ENCODE measurements around the gene SSNA1.

The SSNA1 gene

DNA sequence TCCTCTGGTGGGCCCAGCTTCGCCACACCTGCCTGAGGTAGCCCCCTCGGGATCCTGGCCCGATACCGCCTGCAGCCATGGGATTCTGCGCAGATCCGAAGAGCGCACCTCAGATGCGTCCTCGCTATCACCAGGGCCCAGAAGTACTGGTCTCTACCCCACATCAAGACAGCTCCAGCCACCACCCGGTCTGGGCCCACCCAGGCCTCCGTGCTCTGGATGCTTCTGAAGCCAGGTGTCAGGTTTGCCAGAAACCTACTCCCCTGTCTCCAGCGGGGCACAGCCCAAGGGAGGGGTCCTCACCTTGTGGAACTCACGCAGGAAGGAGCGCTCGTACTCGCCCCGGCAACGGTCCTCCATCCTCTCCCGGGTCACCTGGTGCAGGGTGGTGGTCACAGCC lies 2.6 kb upstream of the SSNA1 start:
- no peak for DNase-seq

DNA sequence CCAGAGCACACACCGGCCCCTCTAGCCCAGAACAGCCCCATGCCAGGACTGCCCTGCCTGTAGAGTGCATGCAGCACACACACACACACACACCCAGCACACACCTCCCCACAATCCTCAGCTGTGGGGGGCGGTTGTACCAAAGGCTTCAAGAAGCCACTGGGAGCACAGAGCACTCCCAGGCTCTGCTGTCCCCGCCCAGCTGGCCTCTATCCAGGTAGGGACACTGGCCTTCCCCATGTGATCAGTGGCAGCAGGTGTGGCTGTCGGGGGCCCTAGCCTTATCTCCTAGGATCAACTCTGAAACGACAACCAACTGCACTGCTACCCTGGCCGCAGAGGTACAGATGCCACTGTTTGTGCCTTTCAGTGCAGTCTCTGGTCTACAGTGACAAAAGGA lies 2.1 kb upstream of the SSNA1 start:
- DNase-seq: no peak

DNA sequence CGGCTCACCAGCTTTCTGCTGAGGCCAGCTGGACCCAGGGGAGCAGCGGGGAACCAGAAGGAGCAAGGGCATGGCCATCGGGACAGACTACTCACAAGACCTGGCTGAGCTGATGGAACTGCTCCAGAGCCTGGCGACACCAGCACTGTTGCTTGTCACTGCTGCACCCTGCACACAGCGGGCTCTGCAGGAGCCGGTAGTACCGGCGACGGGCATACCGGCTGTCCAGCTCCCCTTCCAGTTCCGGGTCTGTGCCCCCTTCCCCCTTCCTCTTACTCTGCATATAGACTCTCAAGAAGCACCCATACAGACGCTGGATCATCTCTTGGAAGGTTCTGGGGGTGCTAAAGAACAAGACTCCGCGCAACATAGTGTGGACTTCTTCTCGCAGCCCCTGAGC lies 1.1 kb upstream of the SSNA1 start:
- no peak for DNase-seq

DNA sequence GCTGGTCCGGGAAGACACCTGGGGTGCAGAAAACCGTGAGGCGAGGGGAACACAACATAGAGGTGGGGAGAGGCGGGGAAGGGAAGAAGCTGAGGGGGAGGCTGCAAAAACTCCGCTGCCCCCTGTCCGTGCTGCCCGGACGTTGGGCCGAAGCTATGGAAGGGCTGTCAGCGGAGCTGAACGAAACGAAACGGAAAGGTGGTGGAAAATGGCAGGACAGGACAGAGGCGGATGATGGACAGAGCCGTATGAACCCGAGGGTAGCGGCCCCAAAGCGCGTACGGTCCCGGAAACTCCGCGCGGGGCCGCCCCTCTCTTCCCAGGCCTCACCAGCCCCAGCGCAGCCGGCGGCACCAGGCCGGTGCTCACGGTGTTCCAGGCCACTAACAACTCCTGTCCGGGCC lies 388 bp upstream of the SSNA1 start:
- DNase-seq: no peak

DNA sequence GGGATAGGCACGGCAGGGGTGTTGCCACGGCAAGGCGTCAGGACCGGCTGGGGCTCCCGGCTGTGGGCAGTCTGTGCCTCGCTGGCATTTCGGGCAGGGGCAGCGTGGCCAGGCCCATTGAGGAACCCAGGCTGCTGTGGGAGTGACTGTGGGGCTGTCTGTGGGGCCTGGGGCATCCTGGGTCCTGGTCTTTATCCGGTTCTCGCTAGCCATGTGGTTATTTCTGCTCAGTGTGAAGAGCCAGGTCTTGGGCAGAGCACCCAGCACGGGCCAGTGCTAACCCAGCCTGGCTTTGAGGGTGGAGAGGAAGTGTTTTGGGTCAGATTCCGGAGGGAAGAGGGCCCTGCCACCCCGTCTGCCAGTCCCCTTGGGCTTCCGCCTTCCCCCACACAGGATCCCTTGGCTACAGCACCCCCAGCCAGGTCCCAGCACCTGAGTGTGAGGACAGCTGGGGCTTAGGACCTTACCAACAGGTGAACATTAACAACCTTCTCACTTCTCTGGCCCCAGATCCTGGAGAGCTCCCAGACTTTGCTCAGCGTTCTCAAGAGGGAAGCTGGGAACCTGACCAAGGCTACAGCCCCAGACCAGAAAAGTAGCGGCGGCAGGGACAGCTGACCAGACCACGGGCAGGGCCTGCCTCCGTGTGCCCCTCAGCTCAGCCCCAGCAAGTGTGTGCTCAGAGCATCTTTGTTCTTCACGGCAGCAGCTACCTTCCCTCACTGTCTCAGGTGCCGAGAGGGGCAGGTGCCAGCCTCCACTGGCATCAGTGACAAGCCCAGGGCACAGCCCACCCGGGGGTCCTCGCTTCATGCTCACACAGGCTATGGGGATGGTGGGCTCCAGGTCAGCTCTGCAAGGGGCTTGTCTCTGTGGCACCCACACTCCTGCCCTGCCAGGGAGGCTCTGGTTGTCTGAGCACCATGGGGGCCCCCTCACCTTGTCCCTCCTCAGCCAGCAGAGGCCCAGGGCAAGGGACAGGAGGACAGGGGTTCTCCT lies 1.1 kb downstream of the SSNA1 start:
- no peak for DNase-seq

DNA sequence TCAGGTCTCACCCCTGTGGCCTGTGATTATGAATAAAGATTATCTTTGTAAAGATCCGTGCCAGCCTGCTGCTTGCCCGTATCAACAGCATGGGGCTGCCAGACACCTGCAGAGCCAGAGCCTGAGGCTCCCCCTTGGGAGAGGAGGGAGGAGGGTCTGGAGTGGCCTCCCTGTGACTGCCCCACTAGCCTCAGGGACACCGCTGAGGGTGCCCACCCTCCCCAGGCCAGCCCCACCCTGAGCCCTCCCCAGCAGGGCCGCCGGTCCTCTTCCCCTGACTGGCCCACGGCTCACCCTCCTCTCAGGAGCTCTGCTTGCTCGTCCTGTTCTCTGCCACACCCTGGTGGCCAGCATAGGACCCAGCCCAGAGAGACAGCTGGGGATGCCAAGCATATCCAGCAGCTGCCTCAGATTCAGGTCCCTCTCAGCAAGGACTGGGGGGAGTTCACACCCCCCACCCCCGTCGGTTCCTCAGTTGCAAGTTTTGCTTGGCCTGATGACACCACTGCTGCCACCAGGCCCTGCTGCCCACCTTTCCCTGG lies 1.9 kb downstream of the SSNA1 start:
- DNase-seq: no peak

DNA sequence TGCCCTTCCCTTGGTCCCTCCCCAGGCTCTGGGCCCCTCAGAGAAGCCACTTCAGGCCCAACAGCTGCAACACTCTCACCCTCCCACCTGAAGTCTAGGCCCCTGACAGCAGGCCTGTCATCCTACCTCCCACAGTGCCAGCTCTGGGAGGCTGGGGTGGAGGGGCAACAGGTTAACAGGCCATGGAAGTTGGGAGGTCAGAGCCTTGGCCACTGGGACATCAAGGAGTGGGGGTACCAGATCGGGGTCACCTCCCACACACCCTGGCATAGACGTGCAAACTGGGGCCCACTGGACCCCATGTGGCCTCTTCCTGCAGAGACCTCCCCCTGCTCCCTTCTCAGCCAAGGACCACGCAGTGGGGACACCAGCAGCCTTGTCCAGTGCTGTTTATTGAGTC lies 2.8 kb downstream of the SSNA1 start:
- DNase-seq: no peak

DNA sequence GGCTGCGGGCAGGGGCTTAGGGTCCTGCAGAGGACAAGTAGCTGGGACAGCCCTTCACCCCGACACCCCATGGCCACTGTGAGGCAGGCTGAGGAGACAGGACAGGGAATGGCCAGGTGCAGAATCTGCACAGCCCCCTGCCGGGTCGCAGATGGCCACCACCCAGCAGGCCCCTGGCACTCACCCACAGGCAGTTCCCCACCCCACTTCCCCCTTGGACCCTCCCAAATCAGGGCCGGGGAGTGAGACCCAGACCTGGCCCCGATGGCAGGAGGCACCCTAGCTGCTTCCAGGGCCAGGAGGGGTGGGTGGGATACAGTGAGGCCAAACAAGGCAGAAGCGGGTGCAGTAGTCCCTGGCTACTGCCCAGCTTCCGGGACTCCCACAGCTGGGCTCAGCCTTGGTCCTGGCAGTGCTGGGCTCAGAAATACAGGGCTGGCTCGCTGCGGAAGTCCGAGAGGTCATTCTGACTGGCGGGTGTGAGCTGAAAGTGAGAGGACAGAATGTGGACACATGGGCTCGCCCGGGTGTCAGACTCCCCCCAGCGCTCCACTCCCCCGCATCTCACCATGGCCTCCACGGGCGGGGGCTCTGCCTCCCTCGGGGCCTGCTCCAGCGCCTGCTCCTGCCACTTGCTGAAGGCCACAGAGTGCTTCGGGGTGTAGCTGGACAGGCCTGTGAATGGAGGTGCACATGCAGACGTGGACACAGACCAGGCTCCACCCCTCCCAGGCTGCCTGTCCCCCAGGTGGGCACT lies 3.4 kb downstream of the SSNA1 start:
- no peak for DNase-seq

DNA sequence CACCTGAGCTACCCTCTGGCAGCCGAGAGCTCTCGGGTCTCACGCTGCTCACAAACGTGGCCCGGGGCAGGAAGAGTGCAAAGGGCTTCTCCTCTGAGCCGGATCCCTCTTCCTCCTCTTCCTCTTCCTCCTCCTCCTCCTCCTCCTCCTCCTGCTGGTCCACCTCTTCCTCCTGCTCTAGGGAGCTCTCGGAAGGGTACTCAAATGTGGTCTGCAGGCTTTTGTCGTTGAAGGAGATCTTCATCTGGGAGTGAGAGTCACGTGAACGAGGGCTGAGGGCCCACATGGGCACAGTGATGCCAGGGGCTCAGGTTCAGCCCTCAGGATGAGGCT lies 3.9 kb downstream of the SSNA1 start:
- no peak for DNase-seq

DNA sequence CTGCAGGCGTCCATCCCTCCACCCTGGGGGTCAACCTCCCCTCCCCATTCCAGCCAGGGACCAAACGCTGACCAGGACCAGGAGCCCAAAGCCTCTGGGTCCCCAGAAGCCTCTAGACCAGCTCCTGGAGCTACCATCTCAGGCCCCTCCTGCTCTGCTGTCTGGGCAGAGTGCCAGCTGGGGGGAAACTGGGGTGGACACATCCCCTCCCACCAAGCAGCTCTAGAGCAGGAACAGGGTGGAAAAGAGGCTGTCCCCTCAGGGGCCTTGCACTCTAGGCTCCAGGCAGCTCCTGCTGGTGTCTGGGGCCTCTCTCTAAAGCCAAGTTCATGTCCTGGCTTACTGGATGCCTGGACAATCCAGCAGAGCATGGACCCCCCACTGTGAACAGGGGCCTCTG lies 4.4 kb downstream of the SSNA1 start:
- DNase-seq: no peak

DNA sequence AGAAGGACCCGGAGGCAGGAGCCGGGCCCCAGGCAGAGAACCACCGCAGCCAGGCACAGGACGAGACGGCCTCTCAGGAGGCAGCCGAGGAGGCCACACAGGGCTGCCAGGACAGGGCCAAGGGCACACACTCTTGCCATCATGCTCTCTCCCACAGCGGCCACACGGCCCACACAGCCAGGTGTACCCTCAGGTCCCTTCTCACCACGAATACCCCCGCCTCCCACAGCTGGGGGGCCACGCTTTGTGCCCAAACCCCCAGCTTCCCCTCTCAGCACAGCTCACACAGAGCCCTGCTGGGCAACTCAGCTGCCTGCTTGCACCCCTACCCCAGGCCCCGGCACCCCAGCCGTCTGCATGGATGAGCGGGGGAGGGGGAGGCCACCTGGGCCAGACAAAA lies 5.3 kb downstream of the SSNA1 start:
- DNase-seq: no peak

DNA sequence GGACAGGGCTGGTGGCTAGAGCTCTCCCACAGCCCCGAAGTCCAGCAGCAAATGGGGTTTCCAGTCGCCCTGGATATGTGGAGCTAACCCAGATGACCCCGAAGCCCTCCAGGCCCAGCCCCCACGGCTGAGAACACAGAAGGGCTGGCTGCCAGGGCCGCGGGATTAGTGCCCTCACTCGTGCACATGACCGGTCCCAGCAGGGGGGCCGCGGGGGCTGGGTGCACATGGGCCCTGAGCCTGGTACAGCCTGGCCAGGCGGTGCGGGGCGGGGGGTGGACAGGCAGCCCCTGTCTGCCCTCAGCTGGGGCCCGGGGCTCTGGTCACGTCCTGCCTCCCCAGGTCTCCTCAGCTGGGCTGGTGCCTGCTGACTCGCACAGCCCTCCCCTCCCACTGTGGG lies 5.9 kb downstream of the SSNA1 start:
- no peak for DNase-seq

DNA sequence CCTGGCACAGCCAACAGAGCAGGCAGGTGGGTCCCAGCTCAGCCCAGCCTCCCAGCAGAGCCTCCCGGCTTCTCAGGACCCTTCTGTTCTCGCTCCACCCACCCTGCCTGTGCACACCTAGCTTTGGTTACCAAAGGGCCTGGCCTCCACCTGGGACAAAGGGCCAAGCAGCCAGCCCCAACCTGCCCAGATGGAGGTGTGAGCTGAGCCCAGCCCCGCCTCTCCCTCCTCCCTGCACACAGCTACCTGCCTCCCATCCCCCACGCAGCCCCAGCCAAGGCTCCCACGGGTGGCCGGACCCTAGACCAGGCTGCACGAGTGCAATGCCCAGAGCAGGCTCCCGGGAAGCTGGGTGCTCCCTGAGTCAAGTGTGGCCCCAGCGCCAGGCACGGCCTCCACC lies 6.4 kb downstream of the SSNA1 start:
- no peak for DNase-seq

DNA sequence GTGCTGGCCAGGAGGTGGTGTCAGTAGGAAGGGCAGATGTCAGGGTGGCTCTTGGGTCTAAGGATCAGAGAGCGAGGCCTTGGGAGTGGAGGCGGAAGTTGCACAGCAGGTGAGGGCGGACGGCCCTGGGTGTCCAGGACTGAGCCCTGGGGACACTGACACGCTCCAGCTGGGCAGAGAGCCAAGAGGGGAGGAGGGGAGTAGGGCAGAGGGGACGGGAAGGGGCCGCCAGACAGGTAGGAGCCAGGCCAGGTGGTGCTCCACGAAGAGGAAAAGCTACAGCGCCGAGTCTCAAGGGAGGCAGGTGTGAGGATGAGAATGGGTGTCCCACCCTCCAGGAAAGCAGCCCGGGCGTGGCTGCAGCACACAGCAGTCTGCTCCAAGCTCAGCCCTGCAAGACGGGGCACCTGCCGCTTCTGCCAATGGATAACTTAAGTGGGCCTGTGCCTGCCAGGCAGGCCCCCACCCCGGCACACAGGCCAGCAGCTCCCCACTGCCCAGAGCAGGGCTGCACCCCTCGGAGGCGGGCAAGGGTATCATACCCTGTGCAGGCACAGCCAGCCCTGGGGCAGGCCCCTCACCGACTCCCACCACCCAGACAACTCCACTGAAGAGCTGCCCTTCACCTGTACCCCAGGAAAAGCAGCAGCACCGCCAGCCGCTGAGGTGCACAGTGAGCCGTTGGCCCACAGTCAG lies 7.2 kb downstream of the SSNA1 start:
- peak; percentile 87 for DNase-seq

DNA sequence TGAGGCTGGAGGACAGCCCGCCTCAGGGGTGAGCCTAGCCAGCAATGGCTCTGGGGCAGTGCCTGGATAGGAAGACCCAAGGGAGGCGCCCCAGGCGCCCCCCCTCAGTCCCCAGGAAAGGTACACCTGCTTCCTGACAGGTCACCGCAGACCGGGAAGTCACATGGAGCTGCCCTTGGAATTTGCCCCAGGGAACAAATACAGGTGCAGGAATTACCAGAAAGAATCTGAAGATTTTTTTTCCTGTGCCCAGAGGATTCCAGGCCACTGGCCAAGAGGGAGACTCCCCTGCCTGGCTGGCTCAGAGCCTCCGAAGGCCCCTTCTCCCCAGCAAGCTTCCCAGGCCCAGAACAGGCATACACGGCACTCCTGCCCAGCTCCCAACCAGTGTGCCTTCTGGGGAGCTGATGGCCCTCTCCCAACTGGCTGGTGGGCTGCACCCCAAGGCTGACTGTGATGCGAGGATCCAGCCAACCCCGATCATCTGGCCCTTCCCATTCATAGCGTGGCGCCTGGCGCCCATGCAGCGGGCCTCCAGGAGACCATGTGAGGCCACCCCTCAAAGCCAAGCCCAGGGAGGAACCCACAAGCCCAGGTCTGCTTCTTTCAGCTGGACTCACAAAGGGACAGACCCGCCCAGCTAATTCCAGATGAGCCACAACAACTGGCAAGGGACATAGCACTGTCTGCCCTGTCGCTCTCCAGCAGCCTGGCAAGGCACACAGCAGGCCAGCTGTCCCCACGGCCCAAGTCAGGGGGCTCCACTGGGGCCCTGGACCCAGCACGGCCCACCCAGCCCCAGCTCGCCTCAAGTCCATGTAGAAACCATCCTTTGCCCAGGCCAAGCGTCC lies 9.8 kb downstream of the SSNA1 start:
- no peak for DNase-seq

DNA sequence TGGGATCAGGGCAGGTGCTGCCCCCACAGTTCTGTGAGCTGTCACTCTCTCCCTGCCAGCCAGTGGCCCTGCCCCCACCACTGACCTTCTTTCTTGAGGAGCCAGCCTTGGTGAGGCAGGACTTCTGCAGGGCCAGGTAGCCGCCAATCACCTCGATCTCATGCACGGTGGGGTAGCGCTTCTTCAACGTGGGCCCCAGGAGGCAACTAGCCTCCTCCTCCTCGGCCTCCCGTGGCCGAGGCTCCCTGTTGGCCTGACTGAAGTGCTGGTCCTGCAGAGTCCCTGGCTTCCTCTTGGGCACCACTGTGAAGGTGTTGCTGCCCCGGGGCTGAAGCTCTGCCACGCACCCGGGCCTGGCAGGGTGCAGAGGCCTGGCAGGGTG lies 10.4 kb downstream of the SSNA1 start:
- no peak for DNase-seq

DNA sequence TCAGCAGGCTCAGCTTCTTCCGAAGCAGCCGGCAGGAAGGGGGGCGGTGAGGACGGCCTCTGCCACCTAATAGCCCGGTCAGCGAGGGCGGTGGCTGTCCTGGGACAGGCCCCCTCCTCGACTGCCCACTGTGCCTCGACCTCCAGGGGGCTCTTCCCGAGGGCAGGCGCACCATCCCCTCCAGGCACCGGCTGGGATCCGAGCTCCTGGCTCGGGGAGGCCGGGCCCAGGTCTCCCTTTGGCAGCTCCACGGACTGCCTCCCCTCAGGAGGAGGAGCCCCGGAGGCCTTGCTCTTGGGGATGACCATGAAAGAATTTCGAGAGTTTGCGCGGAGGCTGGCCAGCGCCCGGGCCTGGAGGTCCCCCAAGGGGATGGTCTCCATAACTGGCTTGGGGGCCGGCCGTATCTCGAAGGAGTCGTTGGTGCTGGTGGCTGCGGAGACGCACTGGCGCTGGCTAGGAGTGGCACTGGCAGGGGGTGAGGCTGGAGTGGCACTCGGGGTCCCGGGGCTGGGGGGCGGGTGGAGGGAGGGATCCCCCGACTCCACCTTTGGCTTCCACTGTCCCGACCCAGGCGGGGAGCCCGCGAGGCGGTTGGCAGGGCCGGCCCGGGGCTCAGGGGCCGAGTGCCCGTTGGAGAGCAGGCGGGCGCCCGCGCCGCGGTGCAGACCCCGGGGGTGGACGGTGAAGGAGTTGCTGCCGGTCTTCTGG lies 11.1 kb downstream of the SSNA1 start:
- no peak for DNase-seq

DNA sequence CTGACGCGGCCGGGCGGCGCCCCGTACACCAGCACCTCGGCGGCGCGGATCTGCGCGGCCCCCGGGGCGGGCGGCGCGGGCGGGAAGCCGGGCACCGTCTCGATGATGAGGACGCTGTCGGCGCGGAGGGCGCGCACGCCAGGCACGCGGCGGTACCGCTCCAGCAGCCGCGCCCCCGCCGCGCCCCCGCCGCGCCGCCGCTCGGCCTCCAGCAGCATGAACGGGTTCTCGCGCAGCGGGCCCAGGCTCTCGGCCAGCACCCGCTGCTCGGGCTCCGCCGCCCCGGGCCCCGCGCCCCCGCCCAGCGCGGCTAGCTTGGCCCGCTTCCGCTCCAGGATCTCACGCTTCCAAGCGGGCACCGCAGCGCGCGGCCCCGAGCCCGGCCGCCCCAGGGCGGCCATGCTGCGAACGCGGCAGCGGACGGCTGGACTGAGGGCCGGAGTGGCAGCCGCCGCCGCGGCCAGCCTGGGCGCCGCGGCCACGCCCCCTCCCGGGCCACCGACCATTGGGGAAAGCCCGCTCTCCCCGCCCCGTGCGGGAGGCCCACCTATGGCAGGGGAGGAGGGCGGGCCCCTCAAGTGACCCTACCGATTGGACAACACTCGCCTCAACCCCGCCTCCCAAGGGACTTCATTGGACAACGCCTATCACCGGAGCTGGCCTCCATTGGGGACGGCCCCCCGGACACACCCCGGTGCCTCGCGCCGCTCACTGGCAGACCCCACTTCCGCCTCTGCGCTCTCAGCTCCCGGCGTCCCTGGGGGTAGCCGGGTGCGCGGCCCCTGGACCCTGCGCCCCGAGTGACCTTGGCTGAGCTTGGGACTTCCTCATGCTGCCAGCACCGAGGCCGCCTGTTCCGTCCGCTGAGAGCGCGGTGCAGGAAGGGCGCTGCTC lies 12.1 kb downstream of the SSNA1 start, which contains the start of gene TPRN:
TSS of gene TPRN (minus strand) at position 431 of the 894 bp plus-strand sequence. CDS start at position 401, 30 bp downstream.
- DNase-seq: peak; percentile 97

DNA sequence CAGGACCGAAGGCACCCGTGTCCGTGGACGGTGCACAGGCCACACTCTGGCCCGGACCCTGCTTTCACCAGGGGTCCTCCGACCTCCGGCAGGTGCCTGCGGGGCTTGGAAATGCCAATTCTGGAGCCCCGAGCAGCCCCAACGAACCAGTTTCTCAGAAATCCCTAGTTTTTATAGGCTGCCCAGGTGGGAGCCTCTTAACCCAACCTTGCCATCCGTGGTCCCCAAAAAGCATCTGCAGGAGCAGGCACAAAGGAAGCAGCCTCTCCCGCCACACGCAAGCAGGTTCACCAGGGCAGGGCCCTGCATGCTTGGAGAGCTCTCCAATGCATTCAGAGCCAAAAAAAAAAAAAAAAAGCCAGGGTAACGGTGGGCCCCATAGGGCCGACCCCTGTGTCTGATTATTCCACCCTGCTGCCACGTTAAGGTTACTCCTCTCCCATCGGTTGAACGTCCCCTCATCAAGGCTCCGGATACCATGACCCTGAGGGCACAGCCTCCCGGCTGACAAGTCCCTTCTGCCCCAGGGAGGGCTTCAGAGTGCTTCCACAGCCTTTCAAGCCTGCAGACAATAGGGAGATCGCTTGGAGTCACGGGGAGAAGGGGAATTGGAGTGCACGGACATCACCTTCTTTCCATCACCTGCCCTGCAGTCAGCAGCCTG lies 12.9 kb downstream of the SSNA1 start:
- DNase-seq: no peak

DNA sequence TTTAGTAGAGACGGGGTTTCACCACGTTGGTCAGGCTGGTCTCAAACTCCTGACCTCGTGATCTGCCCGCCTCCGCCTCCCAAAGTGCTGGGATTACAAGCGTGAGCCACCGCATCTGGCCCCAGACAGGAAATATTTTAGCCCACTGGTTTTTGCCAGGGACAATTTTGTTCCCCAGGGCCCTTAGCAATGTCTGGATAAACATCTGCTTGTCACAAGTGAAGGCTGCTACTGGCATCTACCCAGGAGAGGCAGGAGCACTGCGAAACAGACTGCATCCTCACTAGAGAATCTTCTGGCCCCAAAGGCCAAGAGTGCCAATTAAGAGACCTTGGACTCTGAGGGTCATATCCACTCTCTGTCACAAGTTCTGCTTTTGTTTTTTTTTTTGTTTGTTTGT lies 14.5 kb downstream of the SSNA1 start:
- no peak for DNase-seq
